ENCODE results near the gene CYP8B1. TPM values are rescaled to one million over a fixed set of nuclear protein-coding genes. Genes with fewer than 3 reads are reported as not detected.

Gene CYP8B1
- total RNA-seq, 2 donors from 2014 or later = not detected

DNA sequence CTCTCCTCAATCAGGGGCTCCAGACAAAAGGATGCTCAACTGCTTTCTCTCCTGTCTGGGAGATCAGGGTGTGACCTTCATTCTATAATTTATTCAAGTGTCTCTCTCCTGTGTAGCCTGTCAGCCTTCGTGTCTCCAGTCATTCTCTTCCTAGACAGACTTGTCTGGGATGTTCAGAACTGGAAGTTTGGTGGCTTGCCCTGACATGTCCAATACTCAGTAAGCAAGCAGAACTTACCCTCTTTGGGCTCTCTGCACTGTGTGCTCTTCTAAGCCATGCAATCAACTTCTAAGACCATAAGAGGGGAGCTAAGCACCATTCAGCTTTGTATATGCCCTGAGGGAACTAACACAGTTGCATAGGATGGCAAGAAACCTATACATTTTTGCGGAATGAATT lies 52.3 kb downstream of the CYP8B1 start:
- DNase-seq (ENCODE audit: low spot score) = no peak
- no peaks in the 10 kb centered on the region for H3K9me3 ChIP-seq
- peaks cover 0 to 11% of the 10 kb centered on the region in 2 donors for H3K4me1 ChIP-seq (ENCODE audit: control insufficient read depth in 1 of 2, low read depth in 2 of 2)
- ATAC-seq (ENCODE audit: insufficient number of reproducible peaks, low FRiP score, low read depth) = no peak
- H3K27me3 ChIP-seq (replicated peaks; ENCODE audit: insufficient read depth) = no peaks in the 10 kb centered on the region
- no peaks in the 10 kb centered on the region for H3K36me3 ChIP-seq
- TF ChIP-seq, protein P1, sequence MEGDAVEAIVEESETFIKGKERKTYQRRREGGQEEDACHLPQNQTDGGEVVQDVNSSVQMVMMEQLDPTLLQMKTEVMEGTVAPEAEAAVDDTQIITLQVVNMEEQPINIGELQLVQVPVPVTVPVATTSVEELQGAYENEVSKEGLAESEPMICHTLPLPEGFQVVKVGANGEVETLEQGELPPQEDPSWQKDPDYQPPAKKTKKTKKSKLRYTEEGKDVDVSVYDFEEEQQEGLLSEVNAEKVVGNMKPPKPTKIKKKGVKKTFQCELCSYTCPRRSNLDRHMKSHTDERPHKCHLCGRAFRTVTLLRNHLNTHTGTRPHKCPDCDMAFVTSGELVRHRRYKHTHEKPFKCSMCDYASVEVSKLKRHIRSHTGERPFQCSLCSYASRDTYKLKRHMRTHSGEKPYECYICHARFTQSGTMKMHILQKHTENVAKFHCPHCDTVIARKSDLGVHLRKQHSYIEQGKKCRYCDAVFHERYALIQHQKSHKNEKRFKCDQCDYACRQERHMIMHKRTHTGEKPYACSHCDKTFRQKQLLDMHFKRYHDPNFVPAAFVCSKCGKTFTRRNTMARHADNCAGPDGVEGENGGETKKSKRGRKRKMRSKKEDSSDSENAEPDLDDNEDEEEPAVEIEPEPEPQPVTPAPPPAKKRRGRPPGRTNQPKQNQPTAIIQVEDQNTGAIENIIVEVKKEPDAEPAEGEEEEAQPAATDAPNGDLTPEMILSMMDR (IDR thresholded peaks at IDR 0.05) = no peak
- H3K4me3 ChIP-seq = no peak overlapping the region
- H3K27ac ChIP-seq = no peak overlapping the region

DNA sequence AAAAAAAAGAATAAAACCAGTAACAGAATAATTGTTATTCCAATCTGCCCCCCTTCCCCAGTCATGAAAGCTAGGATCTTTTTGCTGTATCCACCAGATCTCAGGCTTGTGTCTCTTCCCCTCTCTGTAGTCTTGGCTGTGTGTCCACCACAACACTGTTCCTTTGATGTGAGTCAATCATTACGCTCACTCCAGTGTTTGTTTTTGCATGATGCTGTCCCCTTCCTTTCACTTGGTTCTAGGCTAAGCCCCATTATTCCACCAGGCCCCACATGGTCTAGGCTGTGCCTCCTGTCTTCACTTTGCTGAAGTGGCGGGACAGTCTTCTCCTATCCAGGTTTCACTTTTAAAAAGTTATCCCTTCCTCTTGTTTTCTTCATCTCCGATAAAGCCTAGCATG lies 52.9 kb downstream of the CYP8B1 start:
- H3K4me3 ChIP-seq = no peak overlapping the region
- no peaks in the 10 kb centered on the region for H3K36me3 ChIP-seq
- H3K4me1 ChIP-seq (ENCODE audit: control insufficient read depth in 1 of 2, low read depth in 2 of 2) = peaks cover 0 to 11% of the 10 kb centered on the region in 2 donors
- H3K27me3 ChIP-seq (replicated peaks; ENCODE audit: insufficient read depth) = no peaks in the 10 kb centered on the region
- ATAC-seq (ENCODE audit: insufficient number of reproducible peaks, low FRiP score, low read depth) (no peak), DNase-seq (ENCODE audit: low spot score) (no peak)
- H3K27ac ChIP-seq = no peak overlapping the region
- H3K9me3 ChIP-seq = no peaks in the 10 kb centered on the region
- TF ChIP-seq, protein P1 (IDR thresholded peaks at IDR 0.05) = no peak

Other genes starting within 250 kb of the CYP8B1 start
- 100 to 1,000 TPM in 1 of 2 donors, 10 to 100 TPM in 1; 84.2 to 108 TPM for gene ZBTB47, start 222.2 kb downstream of the CYP8B1 start, total RNA-seq
- gene KLHL40, start 190.3 kb downstream of the CYP8B1 start, total RNA-seq = not detected
- not detected for gene HHATL, start 173.1 kb downstream of the CYP8B1 start, total RNA-seq
- gene CCDC13, start 102.6 kb downstream of the CYP8B1 start, total RNA-seq = 1 to 10 TPM; 1.5 to 3.1 TPM
- gene HIGD1A, start 71.4 kb downstream of the CYP8B1 start, total RNA-seq = 100 to 1,000 TPM; 163 to 169 TPM
- 10 to 100 TPM; 10.0 to 11.9 TPM for gene ACKR2, start 66.4 kb downstream of the CYP8B1 start, total RNA-seq
- 10 to 100 TPM in 1 of 2 donors, 1 to 10 TPM in 1; 8.9 to 12.6 TPM for gene ZNF662, start 30.3 kb upstream of the CYP8B1 start, total RNA-seq
- 10 to 100 TPM; 10.2 to 37.3 TPM for gene GASK1A, start 103.4 kb upstream of the CYP8B1 start, total RNA-seq
- gene POMGNT2, start 230.2 kb upstream of the CYP8B1 start, total RNA-seq = 10 to 100 TPM in 1 of 2 donors, 1 to 10 TPM in 1; 8.6 to 21.7 TPM